Effector CD4-positive, alpha-beta T cell (primary cell): ENCODE data around the gene PACS2.
"Not testable (repeated sequence)": the region's sequence is repeated elsewhere in the genome, so short reads cannot be mapped to it uniquely, and the experiment has no call there.

ENCODE experiments used
- DNase-seq: peaks from one replicate; pipeline ENCODE4 v3.0.0-alpha.2; 2020
- total RNA-seq: gene quantifications from one replicate; lab custom pipeline; 2026; lab: John Stamatoyannopoulos, UW

PACS2 gene
- total RNA-seq: 102 reads per million, percentile 83 among the genes with 10 or more reads in this experiment

DNA sequence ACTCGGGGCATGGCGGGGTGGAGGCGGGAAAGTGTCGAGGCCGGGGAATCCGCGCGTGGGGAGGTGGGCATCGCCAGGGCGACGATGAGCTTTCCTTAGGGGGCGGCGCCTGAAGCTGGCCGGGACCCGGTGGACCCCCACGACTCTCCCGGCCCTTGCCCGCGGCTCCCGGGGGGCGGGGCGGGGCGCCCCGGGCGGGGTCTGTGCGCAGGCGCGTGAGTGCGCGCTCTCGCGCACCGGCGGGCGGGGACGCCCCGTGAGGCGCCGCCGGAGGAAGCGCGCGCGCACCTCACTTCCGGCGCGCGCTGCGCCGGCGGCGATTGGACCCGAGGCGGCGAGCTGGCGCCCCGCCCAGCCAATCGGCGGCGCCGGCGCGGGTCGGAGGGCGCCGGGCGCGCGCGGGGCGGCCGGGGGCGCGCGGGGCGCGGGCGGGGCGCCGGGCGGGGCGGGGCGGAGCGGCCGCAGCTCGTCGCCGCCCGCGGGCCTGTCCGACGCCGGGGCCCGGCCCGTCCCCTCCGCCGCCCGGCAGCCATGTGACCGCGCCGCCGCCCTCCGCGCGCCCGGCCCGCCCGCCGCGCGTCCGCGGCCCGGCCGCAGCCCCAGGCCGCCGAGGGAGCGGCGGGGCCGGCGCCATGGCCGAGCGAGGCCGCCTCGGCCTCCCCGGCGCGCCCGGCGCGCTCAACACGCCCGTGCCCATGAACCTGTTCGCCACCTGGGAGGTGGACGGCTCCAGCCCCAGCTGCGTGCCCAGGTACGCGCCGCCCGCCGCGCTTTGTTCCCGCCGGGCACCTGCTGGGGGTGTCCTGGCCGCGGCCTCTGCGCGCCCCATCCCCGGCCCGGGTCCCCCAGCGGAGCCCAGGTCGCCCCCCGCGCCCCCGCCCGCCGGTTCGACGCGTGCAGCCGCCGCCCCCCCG lies at the start of gene PACS2:
Gene PACS2, plus strand, starts transcription at position 462 of the 914 bp plus-strand sequence. Its CDS starts 171 bp downstream, at position 633.
- DNase-seq: peak; percentile 68

DNA sequence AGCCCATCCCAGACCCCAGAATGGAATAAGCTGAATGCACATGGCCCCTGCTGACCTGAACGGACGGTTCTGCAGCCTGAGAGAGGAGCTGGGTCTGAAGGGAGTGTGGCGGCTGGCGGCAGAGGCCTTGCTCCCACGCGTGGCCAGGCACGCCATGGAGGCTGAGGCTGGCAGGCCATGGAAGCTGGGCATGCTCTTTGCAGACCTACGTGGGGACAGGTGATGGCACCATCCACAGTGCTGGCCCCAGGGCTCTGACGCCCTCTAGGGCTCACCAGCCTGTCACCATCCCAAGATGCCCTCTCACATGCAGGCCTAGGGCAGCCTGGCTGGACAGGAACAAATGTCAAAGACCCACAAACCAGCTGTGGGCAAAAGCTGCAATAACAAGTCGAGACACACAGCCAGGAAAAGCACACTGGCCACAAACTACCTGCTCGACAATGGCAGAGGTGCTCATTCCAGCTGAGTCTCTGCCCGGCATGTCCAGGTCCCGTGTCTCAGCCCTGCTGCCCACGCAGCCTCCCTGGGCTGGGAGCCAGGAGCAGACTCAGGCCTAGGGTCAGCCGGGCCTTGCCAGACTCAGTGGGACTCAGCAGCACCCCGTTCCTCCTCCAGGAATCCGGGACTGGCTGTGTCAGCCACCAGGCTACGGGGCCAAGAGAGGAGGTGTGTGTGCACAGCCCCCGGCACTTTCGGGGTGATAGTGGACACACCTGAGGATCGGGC lies 46.6 kb upstream of the PACS2 start:
- DNase-seq: no peak

GRCh38 chr14:105268736-105269354 lies 45.7 kb upstream of the PACS2 start:
- DNase-seq: no peak

GRCh38 chr14:105269405-105269804 lies 45.1 kb upstream of the PACS2 start:
- no peak for DNase-seq

DNA sequence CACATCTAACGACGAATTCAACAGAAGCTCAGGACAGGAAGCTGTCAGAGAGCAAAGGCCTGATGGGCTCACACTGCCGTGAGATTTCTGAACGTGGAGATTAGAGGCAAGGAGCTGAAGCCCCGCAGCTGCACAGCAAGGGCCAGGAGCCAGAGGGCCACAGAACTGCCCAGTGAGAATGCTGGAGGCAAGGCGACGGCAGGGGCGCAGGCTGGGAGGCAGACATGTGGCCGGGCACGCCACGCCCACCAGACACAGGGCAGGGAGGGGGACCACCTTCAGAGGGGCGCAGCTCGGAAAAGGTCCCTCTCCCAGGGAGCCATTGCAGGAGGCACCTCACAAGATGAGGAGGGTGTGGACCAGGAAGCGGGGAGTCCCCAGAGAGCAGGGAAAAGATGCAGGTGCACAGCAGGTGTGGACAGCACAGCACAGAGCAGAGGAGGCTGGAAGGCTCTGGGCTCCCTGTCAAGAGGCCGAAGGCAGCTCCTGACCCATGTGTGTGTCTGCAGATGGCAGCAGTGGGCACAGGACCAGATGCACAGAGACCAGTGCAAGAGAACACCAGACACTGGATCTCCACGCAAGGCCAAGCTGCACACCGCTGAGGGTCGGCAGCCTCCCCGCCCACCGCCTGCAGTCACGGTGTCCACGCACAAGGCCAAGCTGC lies 43.2 kb upstream of the PACS2 start:
- DNase-seq: no peak

DNA sequence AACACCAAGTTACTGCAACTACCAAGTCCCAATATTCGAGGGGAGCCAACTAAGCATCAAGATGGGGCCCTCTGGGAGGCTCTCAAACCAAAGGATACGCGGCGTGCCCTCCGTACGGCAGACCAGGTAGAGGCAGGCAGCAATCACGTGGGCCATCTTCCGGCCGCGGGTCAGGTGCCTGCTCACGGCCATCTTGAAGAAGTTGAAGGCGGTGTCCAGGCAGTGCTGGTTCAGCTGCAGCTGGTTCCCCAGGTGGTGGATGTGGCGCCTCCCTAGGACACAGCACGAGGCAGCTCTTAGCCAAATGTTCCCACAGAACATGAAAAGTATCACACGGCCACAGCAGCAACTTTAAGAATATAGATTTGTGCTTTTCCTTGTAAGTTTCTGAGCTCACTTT lies 41.9 kb upstream of the PACS2 start:
- no peak for DNase-seq

DNA sequence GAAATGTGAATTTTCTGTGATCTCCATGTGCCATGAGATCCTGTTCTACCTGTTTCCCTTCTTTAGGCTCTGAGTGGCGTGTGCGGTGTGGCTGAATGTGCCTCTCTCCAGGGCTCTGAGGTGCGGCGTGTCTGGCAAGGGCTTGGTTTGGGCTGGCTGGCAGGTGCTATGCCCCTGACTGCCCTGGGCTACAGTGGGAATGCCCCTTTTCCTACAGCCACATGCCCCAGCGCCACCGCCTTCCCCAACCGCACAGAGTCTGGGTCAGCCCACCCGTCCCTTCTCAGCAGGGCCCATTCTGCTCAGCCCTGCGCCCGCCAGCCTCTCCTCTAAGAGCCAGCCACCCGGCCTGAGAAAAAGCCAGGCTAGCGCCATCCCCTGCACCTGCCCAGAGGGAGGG lies 41.5 kb upstream of the PACS2 start:
- no peak for DNase-seq

- DNase-seq: no peak
Observed at GRCh38 chr14:105274637-105275036, 39.9 kb upstream of the PACS2 start.

- DNase-seq: no peak
Observed at GRCh38 chr14:105275267-105275946, 39.1 kb upstream of the PACS2 start.

GRCh38 chr14:105277448-105277847 lies 37.1 kb upstream of the PACS2 start:
- DNase-seq: not testable (repeated sequence)

DNA sequence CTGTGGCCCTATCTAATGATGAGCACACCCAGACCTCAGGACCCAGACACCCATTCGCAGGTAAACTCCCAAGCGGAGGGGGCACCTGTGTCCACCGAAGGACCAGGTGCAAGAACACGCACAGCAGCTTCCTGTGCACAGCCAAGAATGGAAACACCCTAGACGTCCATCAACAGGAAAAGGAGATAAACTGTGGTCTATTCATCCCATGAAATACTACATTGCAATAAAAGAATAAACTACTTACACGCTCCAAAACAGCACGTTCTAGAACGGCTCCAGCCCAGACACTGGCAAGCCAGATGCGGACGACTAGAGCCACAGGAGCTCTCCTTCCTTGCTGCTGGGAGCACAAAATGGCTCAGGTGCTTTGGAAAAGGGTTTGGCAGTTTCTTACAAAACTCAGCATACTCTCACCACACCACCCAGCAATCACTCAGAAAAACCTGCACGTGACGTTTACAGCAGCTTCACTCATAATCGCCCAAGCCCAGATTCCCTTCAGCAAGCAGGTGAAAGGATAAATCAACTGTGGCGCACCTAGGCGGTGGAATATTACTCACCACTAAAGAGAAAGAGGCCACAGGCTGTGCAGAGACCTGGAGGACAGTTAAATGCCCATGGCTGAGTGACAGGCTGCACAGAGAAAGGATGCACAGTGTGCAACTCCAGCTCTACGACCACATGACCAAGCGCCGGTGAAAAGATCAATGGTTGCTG lies 34.7 kb upstream of the PACS2 start:
- no peak for DNase-seq

DNA sequence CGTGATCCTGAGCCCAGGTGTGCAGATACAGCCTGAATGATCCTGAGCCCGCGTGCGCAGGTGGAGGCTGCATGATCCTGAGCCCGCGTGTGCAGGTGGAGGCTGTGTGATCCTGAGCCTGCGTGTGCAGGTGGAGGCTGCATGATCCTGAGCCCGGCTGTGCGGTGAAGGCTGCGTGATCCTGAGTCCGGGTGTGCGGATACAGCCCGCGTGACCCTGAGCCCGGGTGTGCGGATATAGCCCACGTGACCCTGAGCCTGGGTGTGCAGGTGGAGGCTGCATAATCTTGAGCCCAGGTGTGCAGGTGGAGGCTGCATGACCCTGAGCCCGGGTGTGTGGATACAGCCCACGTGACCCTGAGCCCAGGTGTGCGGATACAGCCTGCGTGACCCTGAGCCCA lies 34.0 kb upstream of the PACS2 start:
- no peak for DNase-seq

DNA sequence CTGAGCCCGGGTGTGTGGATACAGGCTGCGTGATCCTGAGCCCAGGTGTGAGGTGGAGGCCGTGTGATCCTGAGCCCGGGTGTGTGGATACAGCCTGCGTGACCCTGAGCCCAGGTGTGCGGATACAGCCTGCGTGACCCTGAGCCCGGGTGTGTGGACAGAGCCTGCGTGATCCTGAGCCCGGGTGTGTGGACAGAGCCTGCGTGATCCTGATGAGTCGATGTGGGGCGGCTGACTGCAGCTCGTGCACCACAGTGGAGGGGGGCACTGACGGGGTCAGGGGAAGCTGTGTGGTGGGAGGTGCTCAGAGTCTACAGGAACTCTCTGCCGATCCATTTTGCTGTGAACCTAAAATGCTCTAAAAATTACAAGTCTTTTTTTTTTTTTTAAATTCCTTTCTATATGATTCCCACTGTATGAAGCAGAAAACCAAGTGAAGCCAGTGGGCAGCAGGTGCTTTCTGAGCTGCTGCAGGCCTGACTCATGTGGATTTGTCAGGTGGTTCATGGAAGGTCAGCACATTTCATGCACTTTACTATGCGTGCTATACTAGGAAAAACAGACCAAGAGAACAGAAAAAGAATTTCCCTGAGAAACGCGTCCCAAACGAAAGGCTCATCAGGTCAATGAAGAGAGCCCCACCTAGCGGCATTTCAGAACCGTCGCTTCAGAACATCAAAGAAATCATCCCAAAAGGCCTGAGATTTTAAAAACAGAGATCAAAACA lies 33.0 kb upstream of the PACS2 start:
- no peak for DNase-seq

DNA sequence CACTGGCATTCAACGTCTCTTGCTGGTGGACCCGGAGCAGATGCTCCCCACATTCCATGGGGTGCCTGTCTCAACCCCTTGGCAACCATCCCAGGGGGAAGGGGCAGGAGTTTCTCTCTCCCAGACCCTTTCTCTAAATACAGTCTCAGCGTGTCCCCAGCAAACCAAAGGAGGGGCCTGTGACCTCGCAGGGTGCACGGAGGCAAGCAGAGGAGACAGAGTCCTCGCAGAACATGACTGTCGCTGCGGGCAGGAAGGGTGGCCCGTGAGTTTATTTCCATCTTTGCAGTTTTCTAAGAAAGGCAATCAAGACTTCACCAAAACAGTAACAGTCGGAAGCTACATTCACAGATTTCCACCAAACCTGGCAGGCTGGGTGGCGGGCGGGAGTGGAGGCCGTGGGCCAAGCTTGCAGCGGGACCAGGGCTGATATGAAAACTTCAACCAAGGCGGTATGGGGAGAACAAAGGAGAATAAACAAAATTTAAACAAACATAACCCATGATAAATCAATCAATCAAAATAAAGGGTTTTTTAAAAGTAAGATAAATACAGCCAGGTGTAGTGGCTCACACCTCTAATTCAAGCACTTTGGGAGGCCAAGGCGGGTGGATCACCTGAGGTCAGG lies 32.3 kb upstream of the PACS2 start:
- no peak for DNase-seq

DNA sequence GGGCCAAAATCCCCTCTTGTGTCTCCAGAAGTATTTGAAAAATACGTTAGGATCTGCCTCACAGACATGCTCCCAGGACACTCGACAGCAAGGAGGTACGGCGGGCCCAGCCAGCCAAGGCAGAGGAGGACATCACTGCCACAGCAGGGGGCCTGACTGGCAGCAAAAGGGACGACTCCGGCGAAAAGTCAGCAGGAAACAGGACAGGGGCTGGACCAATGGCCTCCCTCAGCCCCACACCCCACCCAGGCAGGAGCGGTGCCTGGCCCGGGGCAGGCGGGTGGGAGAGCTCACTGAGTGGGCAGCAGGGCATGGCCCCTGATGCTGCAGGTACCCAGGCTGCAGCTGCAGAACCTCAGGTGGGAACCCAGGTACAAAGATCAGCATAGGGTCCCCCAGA lies 31.5 kb upstream of the PACS2 start:
- no peak for DNase-seq

DNA sequence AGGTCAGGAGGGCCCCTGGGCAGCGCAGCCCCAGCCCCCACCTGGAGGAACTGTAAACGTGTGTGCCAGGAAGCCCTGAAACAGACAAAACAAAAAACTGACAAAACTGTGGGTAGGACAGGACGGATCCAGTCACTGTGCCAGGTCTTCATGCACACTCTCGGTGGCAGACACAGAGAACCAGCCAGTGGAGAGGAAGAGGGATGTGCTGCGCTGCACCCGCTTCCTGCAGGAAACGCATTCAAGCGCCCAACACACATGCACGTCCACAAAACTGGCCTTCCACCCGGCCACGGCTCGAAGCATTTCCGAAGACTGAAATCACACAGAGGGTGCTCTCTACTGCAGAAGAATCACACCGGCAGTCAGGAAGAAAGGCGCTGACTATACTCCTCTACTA lies 30.6 kb upstream of the PACS2 start:
- DNase-seq: no peak

- DNase-seq: no peak
Observed at GRCh38 chr14:105285174-105285573, 29.4 kb upstream of the PACS2 start.

- DNase-seq: no peak
Observed at GRCh38 chr14:105286759-105287144, 27.8 kb upstream of the PACS2 start.

DNA sequence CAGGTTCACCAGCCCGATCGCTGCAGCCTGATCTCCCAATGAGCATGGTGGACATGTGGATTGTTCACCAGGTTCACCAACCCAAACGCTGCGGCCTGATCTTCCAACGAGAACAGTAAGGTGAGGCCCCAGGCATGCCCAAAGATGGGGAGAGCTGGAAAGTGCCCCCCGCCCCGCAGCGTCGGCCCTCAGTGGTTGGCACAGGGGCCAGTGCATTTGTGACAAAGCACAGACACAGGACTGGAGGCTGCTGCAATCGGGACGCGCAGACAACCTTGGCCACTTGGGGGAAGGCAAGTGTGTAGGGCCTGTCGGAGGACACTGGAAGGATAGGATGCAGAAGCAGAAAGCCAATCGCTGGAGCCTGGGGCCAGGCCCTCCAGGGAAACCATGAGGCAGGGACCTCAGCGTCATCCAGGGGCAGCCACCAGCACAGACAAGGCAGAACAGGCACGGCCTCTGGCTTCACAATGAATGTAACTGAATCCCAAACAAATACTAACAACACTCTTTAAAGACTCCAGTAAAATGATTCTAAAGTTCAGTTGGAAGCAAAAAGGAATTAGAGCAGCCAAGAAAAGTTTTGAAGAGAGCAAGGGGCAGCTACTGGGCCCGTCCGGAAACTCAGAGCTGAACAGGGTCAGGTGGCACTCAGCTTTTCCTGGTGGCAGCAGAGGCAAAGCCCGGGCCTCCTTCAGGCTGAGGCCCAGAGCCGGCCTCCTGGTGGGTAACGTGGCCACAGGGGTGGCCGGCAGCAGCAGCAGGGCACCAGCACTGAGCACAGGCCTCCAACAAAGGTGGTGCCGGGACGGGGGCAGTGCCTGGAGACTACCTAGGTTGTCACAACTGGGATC lies 27.1 kb upstream of the PACS2 start:
- DNase-seq: no peak
